HG03460 (cell line): ENCODE results near the gene KLHL4.
"Not testable (repeated sequence)": the region's sequence is repeated elsewhere in the genome, so short reads cannot be mapped to it uniquely, and the experiment has no call there.

Experiments used
- ATAC-seq: cut with Tn5 transposase; IDR thresholded peaks from one replicate; pipeline ENCODE4 v1.9.1; 2021; ENCODE audit not compliant: unreplicated experiment

The KLHL4 gene, protein sequence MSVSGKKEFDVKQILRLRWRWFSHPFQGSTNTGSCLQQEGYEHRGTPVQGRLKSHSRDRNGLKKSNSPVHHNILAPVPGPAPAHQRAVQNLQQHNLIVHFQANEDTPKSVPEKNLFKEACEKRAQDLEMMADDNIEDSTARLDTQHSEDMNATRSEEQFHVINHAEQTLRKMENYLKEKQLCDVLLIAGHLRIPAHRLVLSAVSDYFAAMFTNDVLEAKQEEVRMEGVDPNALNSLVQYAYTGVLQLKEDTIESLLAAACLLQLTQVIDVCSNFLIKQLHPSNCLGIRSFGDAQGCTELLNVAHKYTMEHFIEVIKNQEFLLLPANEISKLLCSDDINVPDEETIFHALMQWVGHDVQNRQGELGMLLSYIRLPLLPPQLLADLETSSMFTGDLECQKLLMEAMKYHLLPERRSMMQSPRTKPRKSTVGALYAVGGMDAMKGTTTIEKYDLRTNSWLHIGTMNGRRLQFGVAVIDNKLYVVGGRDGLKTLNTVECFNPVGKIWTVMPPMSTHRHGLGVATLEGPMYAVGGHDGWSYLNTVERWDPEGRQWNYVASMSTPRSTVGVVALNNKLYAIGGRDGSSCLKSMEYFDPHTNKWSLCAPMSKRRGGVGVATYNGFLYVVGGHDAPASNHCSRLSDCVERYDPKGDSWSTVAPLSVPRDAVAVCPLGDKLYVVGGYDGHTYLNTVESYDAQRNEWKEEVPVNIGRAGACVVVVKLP

DNA sequence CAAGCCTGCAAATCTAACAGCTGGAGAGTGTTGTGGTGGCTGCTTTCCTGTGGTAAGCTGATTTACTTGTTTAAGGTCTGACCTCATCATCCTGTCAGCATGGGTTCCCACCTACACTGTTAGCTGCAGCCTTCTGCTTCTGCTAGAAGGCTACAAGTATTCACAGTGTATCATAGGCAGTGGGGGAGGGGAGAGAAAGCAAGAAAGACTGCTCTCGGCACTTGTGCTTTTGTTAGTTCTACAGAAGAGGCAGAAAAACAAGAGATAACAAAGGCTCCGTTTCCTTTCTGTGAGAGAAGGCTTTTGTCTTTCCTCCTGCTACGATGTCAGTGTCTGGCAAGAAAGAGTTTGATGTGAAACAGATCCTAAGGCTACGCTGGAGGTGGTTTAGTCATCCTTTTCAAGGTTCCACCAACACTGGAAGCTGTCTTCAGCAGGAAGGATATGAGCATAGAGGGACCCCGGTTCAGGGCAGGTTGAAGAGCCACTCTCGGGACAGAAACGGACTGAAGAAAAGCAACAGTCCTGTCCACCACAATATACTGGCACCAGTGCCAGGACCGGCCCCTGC, at the start of gene KLHL4:
TSS of gene KLHL4 (plus strand) at position 232 of the 571 bp plus-strand sequence. CDS start at position 324, 92 bp downstream.
- ATAC-seq, result no peak

DNA sequence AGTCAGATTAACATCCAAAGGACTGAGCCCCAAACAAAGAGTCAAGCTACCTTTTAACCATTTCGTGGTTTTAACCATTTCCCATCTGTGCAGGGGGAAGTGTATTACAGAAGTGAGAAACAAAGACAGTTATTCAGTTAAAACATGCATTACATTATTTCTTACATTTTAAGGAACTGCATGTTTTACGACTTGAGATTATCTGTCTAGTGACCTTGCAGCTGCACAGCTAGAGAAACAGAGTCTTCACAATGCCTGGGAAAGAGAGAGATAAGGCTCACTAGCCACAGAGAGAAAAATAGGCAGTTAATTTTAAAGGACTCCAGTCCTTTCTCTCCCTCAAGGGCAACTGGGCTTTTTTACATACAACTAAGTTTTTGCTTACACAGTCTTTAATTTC, 48.7 kb upstream of the KLHL4 start:
- no peak for ATAC-seq

DNA sequence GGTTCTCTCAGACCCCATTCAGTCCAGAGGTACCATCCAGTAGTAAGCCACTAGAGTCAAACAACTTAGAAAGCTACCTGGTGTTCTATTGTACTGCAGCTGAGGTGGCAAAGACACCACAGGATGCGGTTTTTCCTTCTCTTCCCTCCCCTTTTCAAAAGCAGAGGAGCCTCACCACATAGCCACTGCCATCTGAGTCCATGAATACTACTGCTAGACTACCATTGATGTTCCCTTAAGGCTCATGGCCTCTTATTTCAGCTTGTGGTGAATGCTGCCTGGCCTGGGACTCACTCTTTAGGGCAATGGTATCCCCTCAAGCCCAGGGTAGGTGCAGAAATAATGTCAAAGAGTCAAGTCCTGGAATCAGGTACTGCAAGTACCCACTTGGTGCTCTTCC, 41.8 kb upstream of the KLHL4 start:
- no peak for ATAC-seq

DNA sequence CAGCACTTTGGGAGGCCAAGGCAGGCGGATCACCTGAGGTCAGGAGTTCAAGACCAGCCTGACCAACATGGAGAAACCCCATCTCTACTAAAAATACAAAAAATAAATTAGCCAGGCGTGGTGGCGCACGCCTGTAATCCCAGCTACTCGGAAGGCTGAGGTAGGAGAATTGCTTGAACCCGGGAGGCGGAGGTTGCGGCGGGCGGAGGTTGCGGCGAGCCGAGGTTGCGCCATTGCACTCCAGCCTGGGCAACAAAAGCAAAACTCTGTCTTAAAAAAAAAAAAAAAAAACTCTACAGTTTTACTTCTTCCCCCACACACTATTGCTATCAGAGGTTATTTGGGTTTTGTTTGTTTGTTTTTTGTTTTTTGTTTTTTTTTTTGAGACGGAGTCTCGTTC, 38.9 kb upstream of the KLHL4 start:
- not testable (repeated sequence) for ATAC-seq

DNA sequence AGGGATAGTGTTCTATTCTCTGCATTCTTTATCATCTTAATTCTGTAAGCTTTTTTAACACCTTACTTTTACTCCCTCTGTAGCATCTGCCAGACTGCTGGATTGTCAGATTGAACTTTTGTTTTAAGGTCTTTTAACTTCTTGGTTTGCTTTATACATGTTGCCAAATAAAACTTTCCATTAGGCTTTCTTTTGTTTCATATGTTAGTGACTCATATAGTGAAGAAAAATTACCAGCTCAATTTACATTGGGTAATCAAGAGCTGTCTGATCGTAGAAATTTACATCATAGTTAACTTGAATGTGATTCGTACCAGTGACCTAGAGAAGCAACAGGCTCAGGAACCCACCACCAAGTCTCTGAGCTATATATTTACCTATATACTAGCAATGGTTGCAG, 28.5 kb upstream of the KLHL4 start:
- ATAC-seq, result no peak

DNA sequence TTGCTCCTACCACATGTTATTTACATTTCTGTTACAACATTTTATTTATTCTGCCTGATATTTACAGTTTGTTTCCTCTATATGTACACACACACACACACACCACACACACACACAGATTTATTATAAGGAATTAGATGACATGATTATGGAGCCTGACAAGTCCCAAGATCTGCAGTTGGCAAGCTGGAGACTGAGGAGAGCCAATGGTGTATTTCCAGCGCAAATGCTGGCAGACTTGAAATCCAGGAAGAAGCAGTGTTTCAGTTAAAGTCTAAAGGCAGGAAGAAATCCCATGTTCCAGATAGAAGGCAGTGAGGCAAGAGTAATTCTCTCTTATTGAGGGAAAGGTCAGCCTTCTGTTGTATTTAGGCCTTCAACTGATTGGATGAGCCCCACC, 1.8 kb upstream of the KLHL4 start:
- no peak for ATAC-seq

DNA sequence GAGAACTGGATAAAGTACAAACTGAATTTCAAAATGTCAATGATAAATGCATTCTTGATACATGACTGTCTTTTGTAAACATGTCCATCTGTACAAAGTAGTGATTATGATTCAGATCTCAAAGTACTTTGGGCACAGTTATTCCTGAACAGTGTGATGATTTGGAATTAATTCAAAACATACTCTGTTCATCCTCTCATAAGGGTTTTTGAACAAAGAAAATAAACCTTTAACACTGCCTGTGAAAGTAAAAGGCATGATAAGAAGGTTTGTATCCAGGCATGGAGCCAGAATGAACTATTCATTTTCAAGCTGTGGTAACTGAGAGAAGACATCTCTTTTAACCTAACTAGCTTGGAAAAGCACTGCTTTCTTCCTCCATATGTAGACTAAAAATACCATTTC, 883 bp upstream of the KLHL4 start:
- ATAC-seq, result no peak

DNA sequence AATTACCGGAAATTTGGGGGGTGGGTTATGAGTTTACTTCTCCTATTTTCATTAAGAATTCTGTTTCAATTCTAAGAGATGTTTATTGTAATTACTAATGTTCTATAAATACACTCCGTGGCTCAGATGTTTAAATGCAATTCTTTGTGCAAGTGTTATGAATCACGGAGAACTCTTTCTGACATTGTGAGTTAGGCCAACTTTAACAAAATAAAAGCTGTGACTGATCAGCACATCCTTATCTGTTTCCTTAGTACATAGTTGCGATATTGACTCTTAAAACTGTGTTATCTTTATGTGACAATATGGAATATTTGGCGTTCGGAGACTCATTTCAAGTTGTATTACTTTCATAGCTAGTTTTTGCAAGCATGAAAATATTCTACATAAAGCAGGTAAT, 902 bp downstream of the KLHL4 start:
- no peak for ATAC-seq

DNA sequence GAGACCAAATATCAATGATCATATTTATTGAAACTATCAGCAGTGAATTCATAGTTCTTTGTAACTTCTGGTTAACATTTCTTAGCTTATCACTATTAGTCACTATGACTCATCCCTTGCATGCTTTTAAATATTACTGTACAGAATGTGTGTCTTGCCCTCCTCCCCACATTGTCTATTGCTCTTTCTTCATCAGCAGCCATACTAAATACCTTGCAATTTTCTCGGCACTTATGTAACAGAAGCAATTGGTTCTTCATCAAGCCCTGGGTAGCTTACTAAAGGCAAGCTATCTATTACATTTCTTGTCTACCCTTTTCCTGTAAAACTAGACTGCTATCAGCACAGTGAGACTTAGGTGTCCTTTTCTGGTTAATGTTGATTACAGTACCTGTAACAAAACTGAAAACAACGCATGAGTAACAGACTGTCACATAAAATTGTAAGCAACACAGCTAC, 8.2 kb downstream of the KLHL4 start:
- no peak for ATAC-seq

DNA sequence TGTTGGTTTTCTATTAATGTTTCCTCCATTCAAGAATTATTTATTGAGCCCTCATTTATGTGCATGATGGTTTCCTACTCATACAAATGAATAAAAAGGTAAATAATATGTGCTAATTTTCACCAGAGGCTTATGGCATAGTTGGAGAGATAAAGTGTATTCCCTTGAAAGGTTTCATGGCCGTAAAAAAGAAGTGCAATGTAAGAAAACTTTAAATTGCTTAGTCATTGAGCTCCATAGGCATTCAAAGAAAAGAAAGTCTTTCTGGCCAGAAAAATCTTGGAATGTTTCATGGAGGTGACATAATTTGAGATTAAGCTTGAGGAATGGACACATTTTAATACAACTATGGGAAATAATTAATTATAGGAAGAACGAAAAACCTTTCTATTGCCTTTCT, 8.7 kb downstream of the KLHL4 start:
- no peak for ATAC-seq

DNA sequence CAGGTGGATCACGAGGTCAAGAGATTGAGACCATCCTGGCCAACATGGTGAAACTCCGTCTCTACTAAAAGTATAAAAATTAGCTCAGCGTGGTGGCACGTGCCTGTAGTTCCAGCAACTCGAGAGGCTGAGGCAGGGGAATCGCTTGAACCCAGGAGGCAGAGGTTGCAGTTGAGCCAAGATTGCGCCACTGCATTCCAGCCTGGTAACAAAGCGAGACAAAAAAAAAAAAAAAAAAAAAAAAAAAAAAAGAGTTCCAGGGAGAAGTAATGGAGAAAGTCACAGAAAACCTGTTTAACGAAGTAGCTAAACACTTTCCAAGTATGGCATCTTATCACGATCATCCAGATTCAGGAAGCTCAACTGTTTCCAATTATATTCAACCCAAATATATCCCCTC, 10.9 kb downstream of the KLHL4 start:
- no peak for ATAC-seq

DNA sequence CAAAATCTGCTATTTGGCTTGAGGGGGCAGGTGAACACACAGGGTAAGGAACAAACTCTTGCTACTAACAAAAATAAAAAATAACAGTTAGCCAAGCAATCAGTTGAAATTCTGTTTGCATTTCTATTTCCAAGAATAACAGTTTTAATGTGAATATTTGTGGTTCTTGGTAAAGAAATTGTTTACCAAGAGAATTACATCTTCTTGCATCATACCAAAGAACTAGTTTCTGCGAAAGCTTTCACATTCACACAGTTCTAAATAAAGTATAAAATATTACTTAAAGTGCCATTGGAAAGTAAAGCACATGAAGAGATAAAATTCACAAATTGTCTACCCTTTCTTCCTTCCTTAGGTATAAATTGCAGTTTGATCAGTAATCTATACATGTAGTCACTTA, 54.4 kb downstream of the KLHL4 start:
- ATAC-seq, result no peak

DNA sequence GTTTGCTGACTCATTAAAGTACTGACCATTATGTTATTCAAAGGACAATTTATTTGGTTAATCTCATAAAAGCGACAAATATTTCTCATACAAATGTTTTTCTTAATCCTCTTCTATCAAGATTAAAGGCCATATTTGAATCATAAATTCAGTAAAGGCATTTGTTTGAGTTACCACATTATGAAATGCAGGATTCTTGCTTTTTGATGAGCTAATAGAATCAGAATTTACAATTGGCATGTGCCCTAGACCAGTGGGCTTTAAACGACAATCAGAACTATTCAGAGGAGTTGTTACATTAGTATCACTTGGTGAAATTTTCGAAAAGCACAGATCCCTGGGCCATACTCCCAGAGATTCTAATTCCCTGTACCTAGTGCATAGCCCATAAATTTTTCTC, 55.3 kb downstream of the KLHL4 start:
- ATAC-seq, result no peak

DNA sequence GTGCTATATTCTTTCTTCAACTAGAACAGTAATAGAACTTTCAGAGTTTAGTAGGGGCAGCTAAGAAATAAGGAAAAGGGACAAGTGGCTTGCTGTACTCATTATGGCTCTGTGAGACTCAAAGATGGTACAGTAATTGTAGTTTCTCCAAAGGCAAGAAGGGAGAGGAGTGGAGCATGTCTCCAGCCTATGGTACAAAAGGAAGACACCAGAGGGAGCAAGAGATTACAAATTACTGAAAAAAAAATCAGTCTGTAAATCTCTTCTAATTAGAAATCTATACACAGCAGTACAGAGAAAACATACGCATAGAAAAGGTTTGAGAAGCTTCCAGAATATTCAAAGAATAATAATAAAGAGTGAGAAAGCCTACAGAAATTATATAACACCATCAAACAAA, 61.4 kb downstream of the KLHL4 start:
- no peak for ATAC-seq

DNA sequence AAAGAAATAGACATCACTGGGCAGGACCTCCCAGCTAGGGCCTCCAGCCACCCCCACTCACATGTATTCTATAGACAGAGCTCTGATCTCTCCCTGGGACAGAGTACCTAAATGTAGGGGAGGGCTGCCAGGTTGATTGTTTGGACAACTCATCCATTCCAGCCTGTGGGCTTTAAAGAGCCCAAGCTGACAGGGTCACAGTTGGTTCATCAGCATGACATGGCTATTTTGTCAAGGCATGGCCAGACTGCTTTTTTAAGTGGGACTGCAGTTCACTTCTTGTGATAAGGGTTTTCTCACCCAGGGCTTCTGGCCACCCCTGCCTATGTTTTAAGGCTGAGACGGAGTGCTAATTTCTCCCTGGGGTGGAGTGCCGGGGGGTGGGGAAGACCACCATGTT, 63.3 kb downstream of the KLHL4 start:
- ATAC-seq, result no peak

DNA sequence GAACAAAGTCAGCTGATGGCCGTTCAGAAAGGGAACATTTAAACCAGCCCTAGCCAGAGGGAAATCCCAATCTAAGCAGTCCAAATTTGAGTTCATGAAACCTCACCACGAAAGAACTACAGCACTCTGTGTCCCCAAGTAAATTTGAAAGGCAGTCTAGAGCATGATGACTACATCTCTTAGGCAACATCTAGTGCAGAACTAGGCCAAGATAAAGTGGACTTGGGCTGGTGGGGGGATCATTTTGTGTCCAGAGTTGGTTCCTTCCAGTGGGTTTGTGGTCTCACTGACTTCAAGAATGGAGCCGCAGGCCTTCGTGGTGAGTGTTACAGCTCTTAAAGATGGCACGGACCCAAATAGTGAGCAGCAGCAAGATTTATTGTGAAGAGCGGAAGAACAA, 64.9 kb downstream of the KLHL4 start:
- no peak for ATAC-seq

DNA sequence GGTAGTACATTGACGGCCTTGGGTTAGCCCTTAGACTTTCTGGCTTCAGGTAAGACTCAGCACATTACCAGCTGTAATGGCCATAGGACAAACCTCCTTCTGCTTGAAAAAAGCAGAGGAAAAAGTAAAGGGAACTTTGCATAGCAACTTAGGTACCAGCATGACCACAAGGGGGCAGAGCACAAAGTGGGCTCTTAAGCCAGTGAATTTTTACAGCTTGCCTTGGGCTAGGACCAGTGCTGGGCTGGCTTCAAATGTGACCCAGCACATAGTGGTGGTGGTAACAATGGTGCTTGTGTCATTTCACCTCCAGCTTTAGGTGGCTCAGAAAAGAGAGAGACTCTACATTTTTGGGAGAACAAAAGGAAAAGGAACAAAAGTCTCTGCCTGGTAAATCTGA, 66.1 kb downstream of the KLHL4 start:
- no peak for ATAC-seq

DNA sequence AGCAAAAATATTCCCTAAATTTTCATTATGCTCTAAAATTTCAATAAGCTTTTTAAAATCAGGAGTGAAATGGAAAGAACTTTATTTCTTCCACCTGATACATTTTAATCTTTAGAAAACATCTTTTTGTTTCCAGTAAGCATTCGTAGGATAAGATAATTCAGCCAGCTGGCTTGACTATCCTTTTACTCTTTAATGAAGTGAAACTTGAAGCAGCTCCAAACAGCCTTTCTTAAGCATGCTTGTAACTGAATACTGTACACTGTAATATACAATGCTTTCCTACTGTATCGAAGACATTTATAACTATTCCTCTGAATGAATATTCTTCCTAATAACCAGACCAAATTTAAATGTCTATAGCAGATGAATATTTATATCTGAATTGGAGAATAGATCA, 98.8 kb downstream of the KLHL4 start:
- ATAC-seq, result no peak

DNA sequence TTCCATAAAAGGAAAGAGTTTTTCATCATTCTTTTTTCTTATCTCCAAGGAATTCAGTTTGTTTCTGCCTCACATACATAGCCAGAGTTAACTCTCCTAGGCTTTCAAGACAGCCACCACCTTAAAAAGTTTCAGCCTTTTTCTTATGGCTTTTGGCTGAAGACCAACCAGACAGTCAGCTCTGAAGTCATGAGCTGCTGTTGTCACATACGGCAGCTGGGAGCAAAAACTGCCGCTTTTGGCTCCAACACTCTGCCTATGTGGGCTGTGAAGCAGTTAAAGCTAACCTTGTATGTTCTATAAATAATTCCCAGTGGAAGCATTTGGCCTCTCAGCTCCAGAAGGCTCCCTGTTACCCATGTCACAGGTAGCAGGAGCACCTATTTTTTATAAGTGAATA, 104.1 kb downstream of the KLHL4 start:
- ATAC-seq, result no peak

DNA sequence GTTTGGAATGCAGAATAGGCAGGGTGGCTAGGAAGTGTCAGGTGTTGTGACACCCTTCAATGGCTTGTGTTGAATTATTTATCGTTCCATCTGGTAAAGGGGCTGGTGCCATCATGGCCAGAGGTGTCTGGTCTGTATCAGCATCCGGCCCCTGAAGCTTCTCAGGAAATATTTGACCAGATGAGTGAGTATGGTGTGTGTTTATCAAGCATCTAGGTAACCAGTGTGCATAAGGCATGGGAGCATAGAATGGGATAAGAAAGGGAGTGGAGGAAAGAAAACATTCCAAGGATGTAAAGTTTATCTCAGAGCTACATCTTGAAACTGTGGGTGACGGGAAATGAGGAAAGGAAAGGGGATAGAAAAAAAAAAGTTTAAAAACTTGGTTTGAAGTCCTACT, 109.4 kb downstream of the KLHL4 start:
- ATAC-seq, result no peak

DNA sequence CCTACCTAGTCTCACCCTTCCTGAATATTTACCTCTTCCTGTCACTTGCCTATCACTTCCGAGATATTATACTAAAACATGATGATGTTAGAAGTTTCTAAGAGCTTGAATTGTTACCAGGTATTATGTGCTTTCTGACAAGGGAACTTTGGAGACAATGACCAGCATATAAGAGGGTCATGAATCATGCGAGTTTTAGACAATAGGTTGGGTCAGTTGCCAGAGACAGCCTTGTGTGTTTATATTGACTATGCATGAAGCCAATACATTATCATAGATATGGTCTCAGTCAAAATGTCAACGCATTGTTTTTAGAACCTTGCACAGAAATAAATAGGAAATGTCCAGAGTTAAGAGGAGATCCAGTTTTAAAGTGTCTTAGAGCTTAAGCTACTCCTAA, 116.8 kb downstream of the KLHL4 start:
- ATAC-seq, result no peak

DNA sequence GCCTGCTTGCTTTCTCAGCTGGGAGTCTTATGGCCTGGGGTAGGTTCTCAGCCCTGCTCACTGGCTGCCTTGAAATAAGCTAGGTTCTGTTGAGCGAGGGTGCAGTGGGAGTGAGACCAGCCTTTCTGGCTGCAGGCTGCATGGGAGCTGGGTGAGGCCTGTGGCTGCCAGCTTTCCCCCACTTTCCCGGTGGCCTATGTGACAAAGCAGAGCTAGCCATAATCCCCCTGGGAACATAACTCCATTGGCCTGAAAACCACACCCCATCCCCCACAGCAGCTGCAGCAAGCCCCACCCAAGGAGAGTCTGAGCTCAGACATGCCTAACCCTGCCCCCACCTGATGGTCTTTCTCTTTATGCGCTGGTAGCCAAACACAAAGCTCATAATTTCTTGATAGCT, 118.9 kb downstream of the KLHL4 start:
- no peak for ATAC-seq
